ENCODE data around the gene SLC4A3. TPM values are rescaled to one million over a fixed set of nuclear protein-coding genes. Genes with fewer than 3 reads are reported as not detected.

SLC4A3 gene
- total and polyA plus RNA-seq, 2 of the 8 experiments (the other 6 are each of a cell fraction or from before 2014, with no cell fraction given): 4.8 to 7.4 TPM

DNA sequence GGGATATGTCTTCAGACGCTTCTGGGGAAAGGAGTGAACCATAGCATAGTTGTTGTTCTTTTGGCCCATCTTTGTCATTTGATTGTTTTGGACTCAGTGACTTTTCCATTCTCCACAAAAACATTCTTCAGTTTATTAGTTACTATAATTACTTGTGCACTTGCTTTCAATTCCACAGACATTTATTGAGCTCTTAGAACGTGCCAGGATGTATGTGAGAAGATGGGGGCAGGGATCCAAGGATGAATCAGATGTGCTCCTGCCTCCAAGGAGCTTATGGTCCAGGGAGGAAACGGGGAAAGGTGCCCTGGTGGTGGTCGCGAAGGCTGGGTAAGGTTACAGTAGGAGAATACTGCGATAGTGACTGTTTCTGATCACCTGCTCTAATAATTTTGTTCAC is 6.9 kb upstream of the SLC4A3 start:
- Histone ChIP-seq H3K4ac (replicated peaks; ENCODE audit: insufficient read length, low read depth, low read length) (no peak overlapping the region), H3K79me1 (ENCODE audit: low read depth, low read length) (no peaks in the 10 kb centered on the region), H3K14ac (ENCODE audit: insufficient read length) (no peak overlapping the region), H3K27ac (ENCODE audit: low read depth, low read length) (no peak overlapping the region), H3K4me1 (replicated peaks in 1 of 4; ENCODE audit: control insufficient read depth in 3 of 4, insufficient read depth in 4 of 4, low read length in 3 of 4) (no peaks in the 10 kb centered on the region), H3K9ac (replicated peaks in 1 of 4; ENCODE audit: extremely low read depth in 1 of 4, low read depth in 3 of 4, low read length in 3 of 4) (no peak overlapping the region), H3K4me3 (ENCODE audit: extremely low read depth in 1 of 4, insufficient read depth in 2 of 4, low read depth in 3 of 4, low read length in 4 of 4) (no peak overlapping the region), H3K36me3 (ENCODE audit: control insufficient read depth in 2 of 4, insufficient read depth in 4 of 4, low read length in 3 of 4) (no peaks in the 10 kb centered on the region; a peak in 1 of 8 replicates), H2BK120ac (replicated peaks; ENCODE audit: low read depth, low read length) (no peak overlapping the region), H4K5ac (ENCODE audit: insufficient read length, low read depth, low read length) (no peak overlapping the region), H3K79me2 (ENCODE audit: control insufficient read depth in 1 of 2, insufficient read depth in 2 of 2, low read length in 2 of 2) (no peaks in the 10 kb centered on the region), H4K91ac (replicated peaks; ENCODE audit: insufficient read length, low read length) (no peak overlapping the region), H3K4me2 (ENCODE audit: insufficient read depth in 1 of 2, low read depth in 2 of 2, low read length in 2 of 2) (no peak overlapping the region), H3K18ac (ENCODE audit: extremely low read depth, low read length) (no peak overlapping the region), H4K20me1 (replicated peaks in 1 of 2; ENCODE audit: control insufficient read depth in 1 of 2, insufficient read depth in 2 of 2, low read length in 2 of 2) (no peaks in the 10 kb centered on the region), H3K56ac (replicated peaks; ENCODE audit: insufficient read length, low read depth, low read length) (no peak overlapping the region), H3K27me3 (replicated peaks in 1 of 4; ENCODE audit: control insufficient read depth in 3 of 4, extremely low read depth in 1 of 4, insufficient read depth in 3 of 4, low read length in 3 of 4) (no peaks in the 10 kb centered on the region), H2AFZ (ENCODE audit: low read length) (no peak overlapping the region), H2BK12ac (ENCODE audit: low read depth, low read length) (no peak overlapping the region), H4K8ac (ENCODE audit: extremely low read depth, insufficient read depth, low read length) (no peak overlapping the region), H3K23me2 (ENCODE audit: low read depth, low read length) (no peaks in the 10 kb centered on the region), H2AK5ac (ENCODE audit: low read depth, low read length) (no peak overlapping the region), H2BK20ac (ENCODE audit: low read length) (no peak overlapping the region), H3K23ac (ENCODE audit: insufficient read length) (no peak overlapping the region), H2BK15ac (ENCODE audit: low read length) (no peak overlapping the region), H2BK5ac (ENCODE audit: low read depth, low read length) (no peak overlapping the region), H3K9me3 (ENCODE audit: insufficient read depth in 2 of 2, low read depth in 1 of 2, low read length in 1 of 2) (no peaks in the 10 kb centered on the region)
- ChIA-PET CTCF (ENCODE audit: partially characterized antibody) (interaction anchor here (0.9 to 18.7 kb wide), 16 partner anchors 10 to 115 kb away, joined by 3 to 356 read pairs (median 7); partner anchors contain the start of genes CHPF and SLC4A3), POLR2A (ENCODE audit: partially characterized antibody) (interaction anchor here (0.6 to 1.6 kb wide), 4 partner anchors 9 to 43 kb away, joined by 3 to 5 read pairs (median 4); partner anchors contain the start of gene STK11IP)
- DNase-seq (ENCODE audit: low read depth in 1 of 2, low spot score in 2 of 2) (no peak), FAIRE-seq (no peak)
- no peak for TF ChIP-seq CHD1 (IDR thresholded peaks at IDR 0.05; ENCODE audit: low read depth, low read length)
- no peak for TF ChIP-seq BACH1 (IDR thresholded peaks at IDR 0.05; ENCODE audit: low read length)
- TF ChIP-seq SAP30 (IDR thresholded peaks at IDR 0.05; ENCODE audit: insufficient read depth, insufficient replicate concordance, low read length): no peak
- no peak for TF ChIP-seq TBP (IDR thresholded peaks at IDR 0.05; ENCODE audit: low read depth, low read length)
- no peak for TF ChIP-seq MAX (IDR thresholded peaks at IDR 0.05)
- no peak for TF ChIP-seq RAD21 (IDR thresholded peaks at IDR 0.05 in 1 of 2, conservative IDR thresholded peaks at IDR 0.05 in 1 of 2; ENCODE audit: low read depth in 2 of 2, low read length in 2 of 2)
- WGBS, 2 experiments (ENCODE audit: extremely low coverage in 1 of 2, insufficient coverage in 1 of 2, insufficient read length in 1 of 2, insufficient replicate concordance in 2 of 2, low coverage in 1 of 2, low lambda C conversion rate in 2 of 2, missing lambda C conversion rate in 1 of 2): 84% methylated on average over 6 of the region's 6 CpGs; no CpG with 5 or more reads in 1 of the 2 experiments
